Stimulated activated CD4-positive, alpha-beta T cell treated with anti-CD3 and anti-CD28 coated beads, Interleukin-2, amount 100 ng/mL, for 4 hours (primary cell): ENCODE results near the gene COX6A2.
"Not testable (repeated sequence)": the region's sequence is repeated elsewhere in the genome, so short reads cannot be mapped to it uniquely, and the experiment has no call there.

Experiments used
- DNase-seq: peaks from one replicate; pipeline ENCODE4 v3.0.0-alpha.2; 2020; ENCODE audit warnings: low read depth

COX6A2 gene

DNA sequence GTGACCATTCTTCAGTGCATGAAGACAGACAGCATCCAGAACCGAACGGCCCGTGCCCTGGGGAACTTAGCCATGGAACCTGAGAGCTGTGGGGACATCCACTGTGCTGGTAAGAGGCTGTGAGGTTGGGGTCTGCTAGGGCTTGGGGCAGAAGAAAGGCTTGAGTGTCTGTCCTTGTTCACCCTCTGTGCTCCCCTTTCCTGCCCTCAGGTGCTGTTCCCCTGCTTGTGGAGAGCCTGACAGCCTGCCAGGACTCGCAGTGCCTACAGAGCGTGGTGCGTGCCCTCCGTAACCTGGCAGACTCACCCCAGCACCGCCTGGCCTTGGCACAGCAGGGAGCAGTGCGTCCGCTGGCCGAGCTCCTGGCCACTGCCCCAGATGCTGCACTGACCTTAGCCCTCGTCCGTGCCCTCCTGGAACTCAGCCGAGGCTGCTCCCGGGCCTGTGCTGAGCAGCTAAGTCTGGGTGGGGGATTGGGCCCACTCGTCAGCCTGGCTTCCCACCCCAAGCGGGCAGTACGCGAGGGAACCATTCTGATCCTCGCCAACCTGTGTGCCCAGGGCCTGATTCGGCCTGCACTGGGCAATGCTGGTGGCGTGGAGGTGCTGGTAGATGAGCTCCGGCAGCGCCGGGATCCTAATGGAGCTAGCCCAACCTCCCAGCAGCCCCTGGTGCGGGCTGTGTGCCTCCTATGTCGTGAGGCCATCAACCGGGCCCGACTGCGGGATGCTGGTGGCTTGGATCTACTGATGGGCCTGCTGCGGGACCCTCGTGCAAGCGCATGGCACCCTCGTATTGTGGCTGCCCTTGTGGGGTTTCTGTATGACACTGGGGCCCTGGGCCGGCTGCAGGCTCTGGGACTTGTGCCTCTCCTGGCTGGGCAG lies 34.0 kb upstream of the COX6A2 start:
- no peak for DNase-seq

DNA sequence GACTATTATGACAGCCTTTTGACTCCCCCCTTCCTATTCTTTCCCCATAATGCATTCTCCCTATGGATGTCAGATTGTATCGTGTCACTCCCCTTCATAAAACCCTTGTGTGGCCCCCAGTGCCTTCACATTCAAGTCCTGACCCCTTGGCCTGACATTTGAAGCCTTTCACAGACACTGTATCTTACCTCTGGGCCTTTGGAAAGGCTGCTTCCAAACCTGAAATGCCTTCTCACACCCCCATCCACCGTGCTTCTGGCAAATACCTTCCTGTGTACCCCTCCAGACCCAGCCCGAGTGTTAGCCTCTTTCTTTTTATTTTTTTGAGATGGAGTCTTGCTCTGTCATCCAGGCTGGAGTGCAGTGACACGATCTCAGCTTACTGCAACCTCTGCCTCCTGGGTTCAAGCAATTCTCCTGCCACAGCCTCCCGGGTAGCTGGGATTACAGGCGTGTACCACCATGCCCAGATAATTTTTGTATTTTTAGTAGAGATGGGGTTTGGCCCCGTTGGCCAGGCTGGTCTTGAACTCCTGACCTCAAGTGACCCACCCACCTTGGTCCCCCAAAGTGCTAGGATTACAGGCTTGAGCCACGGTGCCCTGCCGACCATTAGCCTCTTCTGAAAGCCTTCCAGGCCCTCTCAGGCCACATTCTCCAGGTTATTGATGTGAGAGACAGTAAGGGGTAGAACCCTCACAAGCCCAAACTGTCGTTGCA lies 33.2 kb upstream of the COX6A2 start:
- no peak for DNase-seq

DNA sequence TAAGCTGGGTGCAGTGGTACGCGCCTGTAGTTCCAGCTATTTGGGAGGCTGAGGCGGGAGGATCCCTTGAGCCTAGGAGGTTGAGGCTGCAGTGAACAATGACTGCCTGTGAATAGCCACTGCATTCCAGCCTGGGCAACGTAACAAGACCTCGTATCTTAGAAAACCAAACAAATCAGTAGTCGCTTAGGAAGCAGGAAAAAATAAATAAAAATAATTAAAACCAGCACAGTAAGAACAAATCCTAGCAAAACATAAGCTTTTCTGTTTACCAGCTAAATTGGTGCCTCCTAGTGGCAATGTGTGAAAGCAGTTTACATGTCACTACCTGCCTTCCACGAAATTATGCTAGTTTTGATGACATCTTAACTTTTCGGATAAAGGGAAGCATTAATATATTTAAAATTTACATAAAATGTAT lies 32.4 kb upstream of the COX6A2 start:
- DNase-seq = no peak

DNA sequence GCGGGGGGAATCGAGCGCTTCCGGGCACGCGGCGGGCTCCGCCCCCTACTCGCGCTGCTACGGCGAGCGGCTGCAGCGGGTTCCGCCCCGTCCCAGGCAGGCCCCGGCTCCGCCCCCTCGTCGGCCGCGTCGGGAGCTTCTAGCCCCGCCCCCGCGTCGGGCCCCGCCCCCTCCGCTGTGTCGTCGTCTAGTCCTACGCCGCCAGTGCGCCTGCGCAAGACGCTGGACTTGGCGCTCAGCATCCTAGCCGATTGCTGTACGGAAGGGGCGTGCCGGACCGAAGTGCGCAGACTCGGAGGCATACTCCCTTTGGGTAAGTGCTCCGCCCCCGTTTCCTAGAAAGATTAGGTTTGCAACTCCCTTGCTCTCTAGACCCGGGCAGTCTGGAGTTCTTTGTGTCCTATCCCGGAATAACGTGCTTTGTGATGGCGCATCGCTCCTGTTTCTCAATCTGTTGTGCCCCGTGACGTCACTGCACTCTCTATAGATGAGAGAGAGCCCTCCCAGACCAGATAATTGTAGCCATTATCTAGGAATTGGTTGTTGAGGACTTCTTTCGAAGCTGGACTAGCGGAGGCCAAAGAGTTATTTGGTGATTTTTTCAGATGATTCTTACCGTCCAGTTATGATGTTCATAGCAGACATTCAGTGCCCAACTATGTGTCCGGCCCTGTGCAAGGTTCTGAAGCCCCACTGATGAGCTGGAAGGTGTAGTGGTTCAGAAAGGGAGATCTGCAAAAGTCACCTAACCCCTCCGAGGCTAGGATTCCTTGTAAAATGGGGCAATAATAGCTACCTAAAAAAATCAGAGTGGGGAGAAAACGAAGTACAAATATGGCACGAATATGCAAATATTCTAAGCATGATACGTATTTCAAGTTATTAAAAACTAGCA lies 31.8 kb upstream of the COX6A2 start:
- DNase-seq = peak; percentile 100

DNA sequence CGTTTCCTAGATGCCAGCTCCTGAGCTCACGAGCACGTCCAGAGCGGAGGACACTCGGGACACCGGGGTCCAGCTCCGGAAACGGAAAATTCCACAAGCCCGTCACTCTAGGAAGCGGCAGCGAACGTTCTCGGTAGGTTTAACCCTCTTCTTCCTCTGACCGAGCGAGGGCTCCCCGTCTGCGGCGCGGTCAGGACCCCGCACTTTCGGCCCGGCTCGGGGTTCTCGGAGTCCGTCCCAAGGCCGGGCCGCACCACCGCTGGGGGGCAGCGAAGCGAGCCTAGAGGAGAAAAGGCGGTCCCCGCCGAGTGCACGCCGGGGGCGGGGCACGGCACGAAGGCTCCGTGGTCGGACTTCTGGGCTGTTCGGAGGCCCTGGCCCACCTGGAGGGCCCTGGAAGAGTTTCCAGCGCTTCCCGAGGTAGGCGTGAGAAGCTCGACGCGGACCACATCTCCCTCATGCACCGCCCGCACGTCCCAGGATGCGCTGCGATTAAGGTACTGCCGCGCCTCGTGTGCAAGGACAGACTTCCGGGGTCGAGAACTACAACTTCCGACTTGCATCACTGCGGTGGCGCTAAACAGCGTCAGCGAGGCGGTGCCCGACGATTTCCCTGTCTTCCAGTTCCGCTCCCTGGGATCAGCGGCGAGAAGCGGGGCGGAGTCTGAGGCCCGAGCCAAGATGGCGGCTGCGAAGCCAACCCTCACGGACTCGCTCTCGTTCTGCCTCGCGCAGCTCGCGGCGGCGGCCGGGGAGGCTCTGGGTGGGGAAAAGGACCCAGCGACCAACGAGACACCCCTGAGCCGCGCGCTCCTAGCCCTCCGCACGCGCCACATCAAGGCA lies 30.9 kb upstream of the COX6A2 start, which contains the start of gene ARMC5:
TSS of gene ARMC5 (plus strand) at position 658 of the 843 bp plus-strand sequence. CDS start at position 682, 24 bp downstream.
- peak; percentile 96 for DNase-seq

DNA sequence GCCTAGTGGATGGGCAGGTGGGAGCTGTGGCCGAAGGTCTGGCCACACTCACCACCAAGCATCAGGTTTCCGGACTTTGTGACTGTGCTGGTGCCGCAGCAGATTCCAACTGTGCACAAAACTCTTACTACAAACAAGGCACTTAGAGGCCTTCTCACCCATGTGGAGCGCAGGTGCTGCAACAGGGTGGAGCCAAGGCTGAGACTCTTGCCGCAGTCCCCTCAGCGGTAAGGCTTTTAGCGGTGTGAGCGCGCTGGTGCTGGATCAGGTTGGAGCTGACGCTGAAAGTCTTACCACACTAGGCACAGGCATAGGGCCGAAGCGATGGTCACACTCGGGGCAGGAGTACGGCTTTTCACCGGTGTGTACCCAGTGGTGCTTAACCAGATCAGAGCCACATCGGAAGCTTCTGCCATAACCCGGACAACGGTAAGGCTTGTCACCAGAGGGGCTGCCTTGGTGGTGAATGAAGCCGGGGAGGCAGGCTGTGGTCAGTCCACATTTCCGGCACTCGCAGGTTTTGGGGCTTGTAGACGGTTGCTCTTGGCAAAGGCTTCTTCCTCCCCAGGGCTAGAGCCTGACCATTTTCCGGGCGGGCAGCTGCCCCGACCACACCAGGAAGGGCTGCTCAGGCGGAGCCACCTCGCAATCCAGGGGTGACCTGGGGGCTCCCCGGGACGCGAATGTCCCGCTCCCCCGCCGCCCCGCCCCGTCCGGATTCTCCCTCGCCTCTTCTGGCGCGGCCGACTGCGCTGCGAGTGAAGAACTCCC lies 30.1 kb upstream of the COX6A2 start:
- DNase-seq = no peak

DNA sequence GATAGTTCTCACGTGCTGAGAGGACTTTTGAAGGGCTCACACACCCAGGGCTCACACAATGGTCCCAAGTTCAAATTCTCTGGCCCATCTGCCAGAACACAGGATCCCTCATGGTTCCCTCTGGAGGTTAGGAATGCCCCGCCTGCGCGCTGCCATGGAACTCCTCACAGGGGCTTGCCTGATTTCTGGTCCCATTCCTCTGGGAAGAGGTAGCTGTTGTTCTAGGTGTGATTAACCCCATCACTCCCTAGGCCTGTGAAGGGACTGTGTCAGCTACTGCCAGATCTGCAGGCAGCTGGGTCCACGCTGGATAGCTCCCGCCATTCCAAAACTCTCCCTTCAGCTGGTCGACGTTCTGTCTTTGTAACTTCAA lies 28.8 kb upstream of the COX6A2 start:
- no peak for DNase-seq

DNA sequence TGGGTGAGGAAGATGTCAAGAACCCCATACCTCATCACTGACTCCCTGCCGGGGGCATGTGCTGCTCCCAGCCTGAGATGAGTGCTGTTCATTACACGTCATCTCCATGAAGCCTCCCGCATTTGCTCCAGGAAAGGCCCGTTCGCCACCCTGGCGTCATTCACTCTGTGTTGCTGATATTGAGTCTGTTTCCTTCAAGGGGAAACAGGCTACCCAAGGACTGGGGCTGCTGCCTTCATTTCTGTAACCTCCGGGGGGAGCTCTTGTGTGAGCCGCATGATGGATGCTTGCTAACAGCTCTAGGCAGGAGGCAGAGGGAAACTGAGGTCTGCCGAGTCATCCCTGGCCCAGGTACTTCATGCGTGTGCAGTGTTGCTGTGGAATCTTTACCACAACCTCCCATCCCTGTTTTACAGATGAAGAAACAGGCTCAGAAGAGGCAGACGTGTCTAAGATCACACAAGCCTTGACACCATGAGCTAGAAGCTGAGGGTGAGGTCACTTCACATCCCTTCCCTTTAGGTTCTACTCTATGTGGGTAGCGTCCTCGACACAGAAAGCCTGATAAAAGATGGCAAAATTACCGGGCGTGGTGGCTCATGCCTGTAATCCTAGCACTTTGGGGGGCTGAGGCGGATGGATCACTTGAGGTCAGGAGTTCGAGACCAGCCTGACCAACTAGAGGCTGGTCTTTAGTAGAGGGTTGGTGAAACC lies 27.6 kb upstream of the COX6A2 start:
- no peak for DNase-seq

DNA sequence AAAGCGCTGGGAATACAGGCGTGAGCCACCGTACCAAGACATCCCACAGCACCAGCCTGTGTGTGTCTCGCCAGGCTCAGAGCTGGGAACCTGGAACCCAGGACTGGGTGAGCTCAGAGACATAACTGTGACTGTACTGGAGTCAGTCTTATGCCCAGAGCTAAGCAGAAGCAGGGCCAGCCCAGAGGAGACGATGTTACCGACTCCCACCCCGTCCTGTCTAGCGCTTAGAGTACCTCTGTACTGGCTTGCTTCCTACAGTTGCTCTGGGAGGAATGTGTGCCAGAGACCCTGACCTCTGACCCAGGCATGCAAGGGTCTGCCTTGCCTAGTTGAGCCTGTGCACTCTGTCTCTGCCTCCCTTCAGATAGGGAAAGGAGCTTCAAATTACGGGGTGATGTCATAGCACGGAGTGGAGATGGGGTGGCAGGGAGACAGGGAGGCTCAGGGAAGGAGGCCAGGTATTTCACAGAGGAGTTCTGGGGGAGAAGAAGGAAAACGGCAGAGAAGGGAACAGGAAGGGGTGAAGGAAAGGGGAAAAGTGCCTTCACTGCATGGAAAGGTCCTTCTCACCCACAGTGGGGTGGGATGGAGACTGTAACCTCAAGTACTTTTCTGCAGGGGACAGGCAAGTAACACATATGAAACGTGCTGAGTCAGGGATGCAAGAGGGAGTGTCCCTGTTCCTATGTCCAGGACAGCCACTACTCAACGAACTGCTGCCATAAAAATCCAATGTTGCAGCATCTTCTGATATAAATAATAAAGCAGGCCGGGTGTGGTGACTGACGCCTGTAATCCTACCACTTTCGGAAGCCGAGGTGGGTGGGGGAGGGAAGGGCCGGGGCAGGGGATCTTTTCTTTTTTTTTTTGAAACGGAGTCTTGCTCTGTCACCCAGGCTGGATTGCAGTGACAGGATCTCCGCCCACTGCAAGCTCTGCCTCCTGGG lies 25.4 kb upstream of the COX6A2 start:
- no peak for DNase-seq

DNA sequence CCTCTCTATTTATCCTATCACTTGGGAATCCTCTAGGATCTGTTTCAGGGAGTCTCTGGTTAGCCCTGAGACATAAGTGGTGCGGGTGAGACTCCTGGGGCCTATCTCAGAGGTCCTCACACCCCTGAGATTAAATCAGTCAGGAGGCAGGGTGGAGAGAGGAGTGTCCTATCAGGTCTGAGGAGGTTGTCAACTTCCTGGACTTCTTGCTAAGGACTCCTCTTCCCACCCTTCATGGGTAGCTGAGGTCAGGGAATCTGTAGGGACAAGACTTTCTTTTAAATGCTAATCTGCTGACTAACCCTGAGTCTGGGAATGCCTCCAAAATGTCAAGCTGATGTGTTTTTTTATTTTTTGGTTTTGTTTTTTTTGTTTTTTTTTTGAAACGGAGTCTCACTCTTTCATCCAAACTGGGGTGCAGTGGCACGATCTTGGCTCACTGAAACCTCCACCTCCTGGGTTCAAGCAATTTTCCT lies 24.5 kb upstream of the COX6A2 start:
- no peak for DNase-seq

DNA sequence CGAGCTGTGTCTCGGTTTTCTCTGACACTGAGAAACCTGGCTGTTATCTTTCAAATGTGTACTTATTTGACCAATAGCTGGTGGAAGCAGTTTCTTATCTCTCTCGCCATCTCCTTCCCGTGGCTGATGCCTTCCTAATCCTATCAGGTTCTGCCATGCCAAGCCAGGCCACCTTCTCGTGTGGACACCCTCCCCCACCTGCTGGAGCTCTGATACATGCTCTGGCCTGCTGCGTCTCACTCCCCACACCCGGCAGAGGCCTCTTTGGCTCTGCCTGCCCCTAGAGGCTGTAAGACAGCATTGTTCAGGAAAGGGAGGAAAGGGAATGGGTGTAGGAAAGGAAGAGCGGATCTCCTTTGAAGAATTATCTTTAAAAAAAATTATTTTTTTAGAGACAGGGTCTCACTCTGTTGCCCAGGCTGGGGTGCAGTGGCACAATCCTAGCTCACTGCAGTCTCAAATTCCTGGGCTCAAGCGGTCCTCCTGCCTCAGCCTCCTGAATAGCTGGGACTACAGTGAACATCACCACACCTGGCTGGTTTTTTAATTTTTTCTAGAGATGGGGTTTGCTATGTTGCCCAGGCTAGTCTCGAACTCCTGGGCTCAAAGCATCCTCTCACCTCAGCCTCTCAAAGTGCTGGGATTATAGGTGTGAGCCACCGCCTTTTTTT lies 23.7 kb upstream of the COX6A2 start:
- DNase-seq = no peak

DNA sequence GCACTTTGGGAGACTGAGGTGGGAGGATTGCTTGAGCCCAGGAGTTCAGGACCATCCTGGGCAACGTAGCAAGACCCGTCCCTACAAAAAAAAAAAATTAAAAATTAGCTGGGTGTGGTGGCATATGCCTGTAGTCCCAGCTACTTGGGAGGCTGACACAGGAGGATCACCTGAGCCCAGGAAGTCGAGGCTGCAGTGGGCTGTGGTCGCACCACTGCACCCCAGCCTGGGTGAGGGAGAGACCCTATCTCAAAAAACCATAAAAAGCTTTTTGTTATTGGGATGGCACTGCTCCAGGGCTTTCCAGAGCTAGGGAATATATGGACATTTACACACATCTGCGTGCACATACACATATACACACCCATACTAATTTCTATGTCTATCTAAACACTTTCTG lies 23.0 kb upstream of the COX6A2 start:
- DNase-seq = no peak

DNA sequence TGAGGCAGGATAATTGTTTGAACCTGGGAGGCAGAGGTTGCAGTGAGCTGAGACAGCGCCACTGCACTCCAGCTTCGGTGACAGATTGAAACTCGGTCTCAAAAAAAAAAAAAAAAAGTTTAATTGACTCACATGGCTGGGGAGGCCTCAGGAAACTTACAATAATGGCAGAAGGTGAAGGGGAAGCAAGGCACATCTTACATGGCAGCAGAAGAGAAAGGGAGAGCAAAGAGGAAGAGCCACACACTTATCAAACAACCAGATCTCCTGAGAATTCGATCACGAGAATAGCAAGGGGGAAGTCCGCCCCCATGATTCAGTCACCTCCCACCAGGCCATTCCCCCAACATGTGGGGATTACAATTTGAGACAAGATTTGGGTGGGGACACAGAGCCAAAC lies 17.8 kb upstream of the COX6A2 start:
- not testable (repeated sequence) for DNase-seq

DNA sequence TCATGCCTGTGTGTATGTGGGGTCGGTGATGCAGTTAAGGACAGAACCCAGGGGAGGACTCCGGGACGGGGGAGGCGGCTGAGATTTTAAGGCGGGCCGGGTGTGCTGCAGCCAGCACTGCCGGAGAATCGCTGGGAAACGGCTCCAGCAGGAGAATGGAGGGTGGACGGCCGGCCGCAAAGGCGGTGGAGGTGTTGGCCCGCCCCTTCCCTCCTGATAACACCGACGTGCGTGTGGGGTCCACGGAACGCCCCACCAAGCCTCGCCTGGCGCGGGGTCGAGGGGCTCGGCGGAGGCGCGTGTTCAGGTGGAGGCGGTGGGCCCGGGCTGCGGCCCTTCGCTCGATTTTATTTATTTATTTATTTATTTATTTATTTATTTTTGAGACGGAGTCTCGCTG lies 13.8 kb upstream of the COX6A2 start:
- DNase-seq = no peak

DNA sequence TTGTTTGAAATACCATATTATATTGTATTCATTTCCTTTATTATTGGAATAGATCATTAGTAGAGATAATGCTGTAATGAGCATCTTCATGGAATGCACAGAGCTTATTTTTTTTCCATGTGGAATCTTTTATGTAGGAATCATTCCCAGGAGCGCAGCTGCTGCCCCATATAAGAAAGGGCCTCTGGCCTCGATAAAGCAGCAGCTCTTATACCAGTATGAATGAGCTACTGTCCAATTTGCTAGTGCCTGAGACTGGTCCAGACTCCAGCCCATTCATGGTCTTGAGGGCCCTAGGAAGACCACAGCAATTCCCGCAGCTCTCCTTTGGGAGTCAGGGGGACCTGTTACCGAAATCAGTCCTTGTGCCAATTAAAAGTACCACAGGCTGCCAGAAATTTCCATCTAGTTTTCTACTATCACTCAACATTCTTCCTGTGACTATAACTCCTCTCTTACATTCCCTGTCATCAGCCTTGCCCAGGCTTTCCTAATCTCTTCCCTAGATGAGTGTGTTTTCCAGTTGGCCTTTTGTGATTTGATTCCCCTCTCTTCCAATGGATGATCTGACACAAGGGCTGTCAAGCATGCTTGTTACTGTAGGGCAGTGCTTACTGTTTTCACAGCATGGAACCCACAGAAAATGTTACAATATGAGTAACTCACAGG lies 12.5 kb upstream of the COX6A2 start:
- no peak for DNase-seq

DNA sequence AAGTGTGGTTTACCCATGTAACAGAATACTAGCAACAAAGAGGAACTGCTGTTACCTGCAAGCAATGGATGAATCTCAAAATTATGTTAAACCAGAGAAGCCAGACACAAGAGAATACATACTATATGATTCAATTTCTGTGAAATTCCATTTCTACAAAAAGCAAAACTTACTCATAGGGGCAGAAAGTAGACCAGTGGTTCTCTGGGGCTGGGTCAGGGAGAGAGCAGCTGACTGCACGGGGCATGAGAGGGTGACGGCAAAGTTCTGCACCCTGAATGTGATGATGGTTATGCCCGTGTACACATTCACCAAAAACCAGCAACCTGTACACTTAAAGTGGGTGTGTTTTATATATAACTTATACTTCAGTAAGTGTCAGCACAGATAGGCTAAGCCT lies 11.4 kb upstream of the COX6A2 start:
- DNase-seq = no peak

DNA sequence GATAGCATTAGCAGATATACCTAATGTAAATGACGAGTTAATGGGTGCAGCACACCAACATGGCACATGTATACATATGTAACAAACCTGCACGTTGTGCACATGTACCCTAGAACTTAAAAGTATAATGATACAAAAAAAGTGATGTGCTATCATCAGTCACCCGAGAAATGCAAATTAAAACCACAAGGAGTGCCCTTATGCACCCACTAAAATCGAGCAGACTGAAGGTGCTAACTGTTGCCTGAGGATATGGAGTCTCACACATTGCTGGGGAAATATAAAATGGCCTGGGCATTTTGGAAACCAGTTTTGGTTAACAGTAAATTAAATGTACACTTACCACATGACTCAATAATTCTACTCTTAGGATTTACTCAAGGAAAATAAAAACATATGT lies 10.9 kb upstream of the COX6A2 start:
- DNase-seq = not testable (repeated sequence)
